CD4-positive, alpha-beta T cell treated with Interleukin-6 at 100 ng/mL for 8 hours (primary cell): ENCODE data around the gene TRIM41.
"Not testable (repeated sequence)": the region's sequence is repeated elsewhere in the genome, so short reads cannot be mapped to it uniquely, and the experiment has no call there.

Source experiments
- DNase-seq: peaks from one replicate; pipeline ENCODE4 v3.0.0-alpha.2; 2020; ENCODE audit warnings: mixed read lengths, low spot score

The TRIM41 gene

GRCh38 chr5:181192337-181193046 lies 30.6 kb upstream of the TRIM41 start:
- DNase-seq: no peak

GRCh38 chr5:181193656-181194055 lies 29.4 kb upstream of the TRIM41 start:
- DNase-seq: no peak

GRCh38 chr5:181194489-181195248 lies 28.4 kb upstream of the TRIM41 start:
- no peak for DNase-seq

- DNase-seq: no peak
Measured at GRCh38 chr5:181195249-181195761, 27.8 kb upstream of the TRIM41 start.

- DNase-seq: no peak
Measured at GRCh38 chr5:181197326-181197951, 25.6 kb upstream of the TRIM41 start.

GRCh38 chr5:181198106-181198685 lies 24.9 kb upstream of the TRIM41 start:
- no peak for DNase-seq

GRCh38 chr5:181198905-181199519 lies 24.1 kb upstream of the TRIM41 start:
- no peak for DNase-seq

- DNase-seq: no peak
Measured at GRCh38 chr5:181199881-181200638, 23.0 kb upstream of the TRIM41 start.

GRCh38 chr5:181200816-181201215 lies 22.3 kb upstream of the TRIM41 start:
- DNase-seq: no peak

- DNase-seq: no peak
Measured at GRCh38 chr5:181203093-181203711, 19.9 kb upstream of the TRIM41 start.

GRCh38 chr5:181203777-181204112 lies 19.3 kb upstream of the TRIM41 start:
- DNase-seq: no peak

- no peak for DNase-seq
Measured at GRCh38 chr5:181204113-181204825, 18.8 kb upstream of the TRIM41 start.

GRCh38 chr5:181204826-181205760 lies 18.0 kb upstream of the TRIM41 start, which contains the start of gene TRIM7:
TRIM7 (minus strand) TSS chr5:181205196; CDS start chr5:181205110, 86 bp downstream.
- no peak for DNase-seq

- DNase-seq: no peak
Measured at GRCh38 chr5:181205761-181206649, 17.1 kb upstream of the TRIM41 start.

GRCh38 chr5:181207214-181207959 lies 15.7 kb upstream of the TRIM41 start:
- peak; percentile 70 for DNase-seq

GRCh38 chr5:181207960-181208253 lies 15.2 kb upstream of the TRIM41 start:
- DNase-seq: no peak

GRCh38 chr5:181209006-181209405 lies 14.1 kb upstream of the TRIM41 start:
- not testable (repeated sequence) for DNase-seq
